Tibial artery (tissue), 4 donors: ENCODE measurements around the gene GRIK4.

Experiments
- DNase-seq, 2 donors: peaks; one replicate each; pipeline ENCODE4 v3.0.0-alpha.2; 2019
- H3K27ac ChIP-seq, 2 donors: fragments of 200-600 bp; sonication (generic) in 1 of 2; 1 replicate in 1 of 2; 2 replicates in 1 of 2; pipeline ENCODE4 v1.5.1; 2018 to 2019; ENCODE audit warnings: mild to moderate bottlenecking in 1 of 2
- H3K27me3 ChIP-seq, 2 donors: fragments of 200-600 bp; sonication (generic) in 1 of 2; one replicate each; pipeline versions ENCODE4 v1.5.1 to v1.6.0; 2016 to 2019
- H3K36me3 ChIP-seq, 3 donors: fragments of 200-600 bp; sonication (generic) in 2 of 3; one replicate each; pipeline ENCODE4 v1.5.1; 2016 to 2019; ENCODE audit warnings: mild to moderate bottlenecking in 2 of 3
- H3K4me1 ChIP-seq, 4 donors: fragments of 200-600 bp; sonication (generic) in 2 of 4; 1 replicate in 3 of 4; 2 replicates in 1 of 4; pipeline ENCODE4 v1.5.1; 2016 to 2019
- H3K4me3 ChIP-seq, 2 donors: fragments of 200-600 bp; sonication (generic) in 1 of 2; 1 replicate in 1 of 2; 2 replicates in 1 of 2; pipeline ENCODE4 v1.5.1; 2018 to 2019; ENCODE audit warnings: mild to moderate bottlenecking in 2 of 2
- H3K9me3 ChIP-seq, 3 donors: fragments of 200-600 bp; sonication (generic) in 1 of 3; one replicate each; pipeline ENCODE4 v1.5.1; 2016 to 2019
- intact Hi-C: fragments of 100-400 bp; cut with DNase I; formaldehyde crosslinking; loops from one replicate; pipeline ENCODE4 v1.15.0; 2023; ENCODE audit warnings: low total_unique reads
- TF ChIP-seq, protein P1 (sequence below), 2 experiments: fragments of 200-600 bp in 1 of 2; fragments of 450-650 bp in 1 of 2; IDR thresholded peaks; one replicate each; pipeline ENCODE4 v1.5.1; 2017 to 2019; ENCODE audit warnings: antibody characterized with exemption in 2 of 2, mild to moderate bottlenecking in 1 of 2, moderate library complexity in 1 of 2

The GRIK4 gene

GRCh38 chr11:120840661-120841060 is 329.1 kb downstream of the GRIK4 start:
- no peaks in the 10 kb centered on the region for H3K36me3 ChIP-seq
- no peaks in the 10 kb centered on the region for H3K4me1 ChIP-seq
- intact Hi-C loops = no loop called here
- H3K27me3 ChIP-seq = peaks cover 0 to 3% of the 10 kb centered on the region in 2 donors
- no peak overlapping the region for H3K27ac ChIP-seq
- TF ChIP-seq, protein P1, sequence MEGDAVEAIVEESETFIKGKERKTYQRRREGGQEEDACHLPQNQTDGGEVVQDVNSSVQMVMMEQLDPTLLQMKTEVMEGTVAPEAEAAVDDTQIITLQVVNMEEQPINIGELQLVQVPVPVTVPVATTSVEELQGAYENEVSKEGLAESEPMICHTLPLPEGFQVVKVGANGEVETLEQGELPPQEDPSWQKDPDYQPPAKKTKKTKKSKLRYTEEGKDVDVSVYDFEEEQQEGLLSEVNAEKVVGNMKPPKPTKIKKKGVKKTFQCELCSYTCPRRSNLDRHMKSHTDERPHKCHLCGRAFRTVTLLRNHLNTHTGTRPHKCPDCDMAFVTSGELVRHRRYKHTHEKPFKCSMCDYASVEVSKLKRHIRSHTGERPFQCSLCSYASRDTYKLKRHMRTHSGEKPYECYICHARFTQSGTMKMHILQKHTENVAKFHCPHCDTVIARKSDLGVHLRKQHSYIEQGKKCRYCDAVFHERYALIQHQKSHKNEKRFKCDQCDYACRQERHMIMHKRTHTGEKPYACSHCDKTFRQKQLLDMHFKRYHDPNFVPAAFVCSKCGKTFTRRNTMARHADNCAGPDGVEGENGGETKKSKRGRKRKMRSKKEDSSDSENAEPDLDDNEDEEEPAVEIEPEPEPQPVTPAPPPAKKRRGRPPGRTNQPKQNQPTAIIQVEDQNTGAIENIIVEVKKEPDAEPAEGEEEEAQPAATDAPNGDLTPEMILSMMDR (IDR thresholded peaks at IDR 0.05) = no peak
- no peak overlapping the region for H3K4me3 ChIP-seq
- H3K9me3 ChIP-seq = no peaks in the 10 kb centered on the region
- DNase-seq = no peak

DNA sequence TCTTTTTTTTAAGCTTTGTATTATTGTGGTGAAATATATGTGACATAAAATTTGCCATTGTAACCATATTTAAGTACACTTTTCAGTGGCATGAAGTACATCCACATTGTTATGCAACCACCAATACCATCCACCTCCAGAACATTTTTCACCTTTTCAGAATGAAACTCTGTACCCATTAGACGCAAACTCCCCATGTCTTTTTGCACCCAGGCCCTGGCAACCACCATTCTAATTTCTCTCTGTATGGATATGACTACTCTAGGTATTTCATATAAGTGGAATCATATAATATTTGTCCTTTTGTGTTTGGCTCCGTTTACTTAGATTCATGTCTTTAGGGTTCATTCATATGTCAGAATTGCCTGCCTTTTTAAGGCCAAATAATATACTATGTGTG is 329.5 kb downstream of the GRIK4 start:
- TF ChIP-seq, protein P1 (IDR thresholded peaks at IDR 0.05) = no peak
- peaks cover 0 to 3% of the 10 kb centered on the region in 2 donors for H3K27me3 ChIP-seq
- no peaks in the 10 kb centered on the region for H3K4me1 ChIP-seq
- intact Hi-C loops = no loop called here
- no peak for DNase-seq
- no peaks in the 10 kb centered on the region for H3K36me3 ChIP-seq
- H3K9me3 ChIP-seq = no peaks in the 10 kb centered on the region
- no peak overlapping the region for H3K4me3 ChIP-seq
- no peak overlapping the region for H3K27ac ChIP-seq

DNA sequence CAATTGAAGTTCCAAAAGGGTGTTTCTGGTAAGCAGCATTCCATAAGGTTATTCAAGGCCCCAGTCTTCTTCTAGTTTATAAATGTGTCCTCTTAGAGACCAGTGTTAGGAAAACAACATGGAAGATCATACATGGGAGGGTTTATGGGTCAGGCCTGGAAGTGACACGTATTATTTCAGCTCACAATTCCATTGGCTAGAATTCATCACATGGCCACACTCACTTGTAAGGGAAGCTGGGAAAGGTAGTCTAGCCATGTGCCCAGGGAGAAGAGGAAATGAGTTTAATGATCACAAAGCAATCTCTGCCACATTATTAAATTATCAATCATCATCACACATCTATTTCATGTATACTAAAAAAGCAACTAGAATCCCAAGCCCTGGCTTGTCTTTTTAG is 330.6 kb downstream of the GRIK4 start:
- TF ChIP-seq, protein P1 (IDR thresholded peaks at IDR 0.05) = no peak
- no peaks in the 10 kb centered on the region for H3K9me3 ChIP-seq
- H3K36me3 ChIP-seq = no peaks in the 10 kb centered on the region
- no peaks in the 10 kb centered on the region for H3K4me1 ChIP-seq
- no peak for DNase-seq
- H3K27ac ChIP-seq = no peak overlapping the region
- peaks cover 0 to 3% of the 10 kb centered on the region in 2 donors for H3K27me3 ChIP-seq
- no peak overlapping the region for H3K4me3 ChIP-seq
- intact Hi-C loops = no loop called here

GRCh38 chr11:120853435-120853834 is 341.9 kb downstream of the GRIK4 start:
- H3K9me3 ChIP-seq = no peaks in the 10 kb centered on the region

DNA sequence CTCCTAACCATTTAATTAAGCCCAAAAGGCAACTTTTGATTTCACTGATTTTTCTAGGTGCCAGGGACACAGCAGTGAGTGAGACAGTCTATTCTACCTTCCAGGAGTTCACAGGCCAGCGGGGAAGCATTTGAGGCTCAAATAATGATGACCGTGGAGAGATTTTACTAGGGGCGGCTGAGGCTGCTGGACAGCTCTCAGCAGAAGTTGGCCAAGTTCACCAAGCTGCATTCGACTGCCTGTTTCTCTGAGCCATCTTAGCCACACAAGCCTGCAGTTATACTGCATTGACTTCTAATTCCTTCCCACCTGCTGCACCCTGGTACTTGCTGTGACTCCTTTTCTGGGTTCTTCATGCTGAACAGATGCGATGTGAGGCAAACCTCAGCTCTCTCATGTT is 343.4 kb downstream of the GRIK4 start:
- H3K4me3 ChIP-seq = no peak overlapping the region
- H3K36me3 ChIP-seq = no peaks in the 10 kb centered on the region
- DNase-seq = no peak
- TF ChIP-seq, protein P1 (IDR thresholded peaks at IDR 0.05) = no peak
- no peaks in the 10 kb centered on the region for H3K4me1 ChIP-seq
- peaks cover 0 to 16% of the 10 kb centered on the region in 2 donors for H3K27me3 ChIP-seq
- H3K9me3 ChIP-seq = no peaks in the 10 kb centered on the region
- intact Hi-C loops = no loop called here
- no peak overlapping the region for H3K27ac ChIP-seq

More at GRCh38 chr11:120853435-120853834, 341.9 kb downstream of the GRIK4 start:
- intact Hi-C loops = no loop called here
- no peaks in the 10 kb centered on the region for H3K36me3 ChIP-seq
- DNase-seq = no peak
- H3K4me3 ChIP-seq = no peak overlapping the region
- H3K4me1 ChIP-seq = no peaks in the 10 kb centered on the region
- peaks cover 0 to 16% of the 10 kb centered on the region in 2 donors for H3K27me3 ChIP-seq
- TF ChIP-seq, protein P1 (IDR thresholded peaks at IDR 0.05) = no peak
- no peak overlapping the region for H3K27ac ChIP-seq

DNA sequence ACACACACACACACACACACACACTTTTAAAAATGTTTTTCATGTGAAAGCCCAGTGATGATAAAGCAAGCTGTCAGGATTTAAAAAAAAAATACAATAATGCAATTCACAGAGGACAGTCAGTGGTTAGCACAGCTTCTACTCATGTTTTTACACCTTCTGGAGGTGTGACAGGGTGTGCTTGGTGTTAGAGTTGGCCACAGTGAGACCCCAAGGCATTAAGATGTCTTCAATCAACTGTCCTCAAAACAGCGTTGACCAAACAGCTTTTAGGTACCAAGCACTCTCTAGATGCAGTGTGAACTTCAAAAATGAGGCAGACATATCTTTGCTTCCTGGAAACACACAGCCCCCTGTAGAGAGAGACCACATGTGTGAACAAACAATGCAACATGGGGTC is 346.0 kb downstream of the GRIK4 start:
- DNase-seq = no peak
- H3K9me3 ChIP-seq = no peaks in the 10 kb centered on the region
- peaks cover 0 to 18% of the 10 kb centered on the region in 2 donors for H3K27me3 ChIP-seq
- H3K4me1 ChIP-seq = no peaks in the 10 kb centered on the region
- TF ChIP-seq, protein P1 (IDR thresholded peaks at IDR 0.05) = no peak
- intact Hi-C loops = no loop called here
- no peak overlapping the region for H3K27ac ChIP-seq
- no peak overlapping the region for H3K4me3 ChIP-seq
- H3K36me3 ChIP-seq = no peaks in the 10 kb centered on the region
